ENCODE measurements around the gene CD6.

Gene CD6

DNA sequence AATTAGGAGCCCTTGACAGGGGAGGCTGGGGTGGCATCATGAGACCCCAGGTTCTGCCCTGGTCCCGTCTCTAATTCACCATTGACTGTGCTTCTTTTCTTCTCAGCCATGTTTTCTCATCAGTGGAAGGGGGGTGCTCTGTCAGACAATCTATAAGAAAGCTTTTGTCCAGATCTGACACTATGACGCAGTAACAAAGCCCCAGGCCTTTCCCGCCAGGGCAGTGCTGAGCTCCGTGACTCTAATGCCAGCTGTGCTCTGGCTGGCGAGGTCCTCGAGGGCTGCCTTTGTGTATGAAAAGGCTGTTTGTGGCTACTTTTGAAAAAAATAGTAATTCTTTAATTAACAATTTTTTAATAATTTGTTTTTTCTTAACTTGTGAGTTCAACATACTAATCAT is 3.2 kb downstream of the CD6 start:
- no peak for TF ChIP-seq FOXP2 (optimal IDR thresholded peaks at IDR 0.05; ENCODE audit: borderline replicate concordance, extremely low read depth, extremely low read length, insufficient read depth)
- TF ChIP-seq TAF1 (IDR thresholded peaks at IDR 0.05; ENCODE audit: borderline replicate concordance, insufficient read depth, low read length): no peak

DNA sequence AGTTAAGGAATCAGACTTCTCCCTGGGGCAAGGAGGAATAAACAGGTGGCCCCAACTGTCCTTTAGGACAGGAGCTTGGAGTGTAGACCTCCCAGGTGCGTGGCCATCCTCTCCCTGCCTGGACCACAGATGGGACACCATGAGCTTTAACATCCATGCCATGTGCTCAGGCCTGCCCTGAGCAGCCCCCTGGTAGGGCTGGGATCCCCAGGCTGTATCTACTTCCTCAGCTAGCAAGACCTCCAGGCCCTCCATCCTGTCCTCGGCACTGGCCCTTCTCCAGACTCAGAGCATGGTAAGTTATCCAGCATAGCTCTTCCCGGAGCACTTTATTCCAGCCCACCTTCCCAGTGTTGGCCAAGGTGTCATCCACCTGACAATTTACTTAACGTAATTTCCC is 5.7 kb downstream of the CD6 start:
- no peak for TF ChIP-seq SIN3A (IDR thresholded peaks at IDR 0.05; ENCODE audit: borderline replicate concordance, insufficient read depth, low read length)
- no peak for TF ChIP-seq REST (IDR thresholded peaks at IDR 0.05; ENCODE audit: insufficient read depth in 1 of 2, low read depth in 2 of 2, low read length in 2 of 2)
- TF ChIP-seq POLR2AphosphoS5 (IDR thresholded peaks at IDR 0.05; ENCODE audit: low read depth, low read length): no peak
- TF ChIP-seq TAF1 (IDR thresholded peaks at IDR 0.05; ENCODE audit: borderline replicate concordance, insufficient read depth, low read length): no peak

- TF ChIP-seq REST (IDR thresholded peaks at IDR 0.05; ENCODE audit: insufficient read depth in 1 of 2, low read depth in 2 of 2, low read length in 2 of 2): no peak
- TF ChIP-seq FOXP2 (optimal IDR thresholded peaks at IDR 0.05; ENCODE audit: borderline replicate concordance, extremely low read depth, extremely low read length, insufficient read depth): no peak
- no peak for TF ChIP-seq POLR2AphosphoS5 (IDR thresholded peaks at IDR 0.05; ENCODE audit: low read depth, low read length)
- no peak for TF ChIP-seq TAF1 (IDR thresholded peaks at IDR 0.05; ENCODE audit: borderline replicate concordance, insufficient read depth, low read length)
- TF ChIP-seq SIN3A (IDR thresholded peaks at IDR 0.05; ENCODE audit: borderline replicate concordance, insufficient read depth, low read length): no peak
Observed at GRCh38 chr11:60977836-60978235, 6.4 kb downstream of the CD6 start.

DNA sequence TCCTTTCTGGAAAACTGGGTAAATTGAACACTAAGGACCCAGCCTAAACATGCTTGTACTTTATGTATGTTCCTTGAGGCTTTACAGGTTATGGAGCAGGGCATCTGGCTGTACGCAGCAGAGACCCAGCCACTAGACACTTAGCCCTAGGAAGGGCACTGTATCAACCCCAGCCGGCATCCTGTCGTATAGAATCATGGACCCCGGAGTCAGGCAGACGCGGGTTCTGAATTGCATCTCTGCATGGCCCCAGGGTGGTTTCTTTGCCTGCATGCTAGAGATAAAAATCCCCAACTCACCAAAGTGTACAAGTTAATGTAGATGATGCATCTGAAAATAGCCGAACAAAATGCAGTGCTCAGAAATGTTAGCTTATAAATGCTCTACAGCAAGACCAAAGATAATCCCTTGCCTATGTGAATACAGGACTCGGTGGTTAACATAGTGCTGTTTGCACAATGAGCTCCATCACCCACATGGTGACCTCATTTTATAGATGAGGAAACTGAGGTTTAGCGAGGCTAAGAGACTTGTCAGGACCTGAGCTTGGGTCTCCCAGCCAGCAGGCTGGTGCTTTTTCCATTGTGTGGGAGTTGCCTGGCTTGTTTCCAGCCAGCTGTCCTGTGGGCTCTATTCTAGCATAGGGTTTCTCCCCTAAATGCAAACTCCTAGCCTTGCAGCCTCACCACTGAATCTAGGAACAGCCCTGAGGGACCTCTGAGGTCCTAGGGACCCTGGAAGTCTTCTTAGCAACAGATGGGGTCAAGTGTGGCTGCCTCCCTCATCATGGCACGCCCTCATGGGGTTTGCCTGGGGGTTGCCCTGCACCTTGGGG is 7.3 kb downstream of the CD6 start:
- no peak for TF ChIP-seq REST (IDR thresholded peaks at IDR 0.05; ENCODE audit: insufficient read depth in 1 of 2, low read depth in 2 of 2, low read length in 2 of 2)
- no peak for TF ChIP-seq FOXP2 (optimal IDR thresholded peaks at IDR 0.05; ENCODE audit: borderline replicate concordance, extremely low read depth, extremely low read length, insufficient read depth)
- no peak for TF ChIP-seq TAF1 (IDR thresholded peaks at IDR 0.05; ENCODE audit: borderline replicate concordance, insufficient read depth, low read length)
- TF ChIP-seq SIN3A (IDR thresholded peaks at IDR 0.05; ENCODE audit: borderline replicate concordance, insufficient read depth, low read length): no peak
- no peak for TF ChIP-seq POLR2AphosphoS5 (IDR thresholded peaks at IDR 0.05; ENCODE audit: low read depth, low read length)

DNA sequence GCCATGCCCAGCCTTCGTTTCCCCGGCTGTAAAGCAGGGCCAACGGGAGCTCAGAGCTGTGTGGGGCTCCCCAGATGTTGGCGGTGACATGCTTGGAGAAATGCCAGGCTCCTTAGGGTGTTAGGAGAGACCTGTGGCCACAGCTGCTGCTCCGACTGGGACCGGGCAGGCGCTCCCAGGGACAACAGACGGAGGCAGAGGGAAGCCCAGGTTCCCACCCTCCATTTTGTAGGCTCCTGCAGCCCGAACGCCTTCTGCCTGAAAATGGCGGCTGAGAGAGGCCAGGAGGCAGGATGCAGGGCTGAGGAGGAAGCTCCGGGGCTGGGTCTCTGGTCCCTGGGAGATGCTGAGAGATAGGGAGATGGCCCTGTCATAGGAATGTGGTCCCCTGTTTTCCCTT is 10.0 kb downstream of the CD6 start:
- no peak for TF ChIP-seq FOXP2 (optimal IDR thresholded peaks at IDR 0.05; ENCODE audit: borderline replicate concordance, extremely low read depth, extremely low read length, insufficient read depth)
- TF ChIP-seq REST (IDR thresholded peaks at IDR 0.05; ENCODE audit: insufficient read depth in 1 of 2, low read depth in 2 of 2, low read length in 2 of 2): no peak
- TF ChIP-seq POLR2AphosphoS5 (IDR thresholded peaks at IDR 0.05; ENCODE audit: low read depth, low read length): no peak
- no peak for TF ChIP-seq SIN3A (IDR thresholded peaks at IDR 0.05; ENCODE audit: borderline replicate concordance, insufficient read depth, low read length)
- no peak for TF ChIP-seq TAF1 (IDR thresholded peaks at IDR 0.05; ENCODE audit: borderline replicate concordance, insufficient read depth, low read length)

Data from PFSK-1 (cell line).